NCI-H2196 treated with DMSO at 0.1 percent for 48 hours (cell line): Measurements from ENCODE around the gene C6orf120.

ENCODE experiments used
- DNase-seq: peaks from one replicate; lab custom pipeline; 2025; ENCODE audit not compliant: unreplicated experiment; lab: John Stamatoyannopoulos, UW

C6orf120 gene

GRCh38 chr6:169701954-169702839 is at the start of gene C6orf120, which contains the start of gene WDR27:
C6orf120 (plus strand) TSS chr6:169702126; CDS start chr6:169702460, 334 bp downstream.
WDR27 (minus strand) TSS chr6:169702029; CDS start chr6:169689005, 13,024 bp downstream.
- DNase-seq = peak; percentile 74

GRCh38 chr6:169652896-169653295 is 49.0 kb upstream of the C6orf120 start:
- no peak for DNase-seq

GRCh38 chr6:169653691-169654090 is 48.2 kb upstream of the C6orf120 start:
- DNase-seq = no peak

GRCh38 chr6:169654598-169655391 is 47.1 kb upstream of the C6orf120 start:
- peak; percentile 44 for DNase-seq

- DNase-seq = no peak
Observed at GRCh38 chr6:169656546-169657283, 45.2 kb upstream of the C6orf120 start.

GRCh38 chr6:169657284-169657610 is 44.7 kb upstream of the C6orf120 start:
- DNase-seq = no peak

- DNase-seq = no peak
Observed at GRCh38 chr6:169659820-169660610, 41.9 kb upstream of the C6orf120 start.

- no peak for DNase-seq
Observed at GRCh38 chr6:169660751-169661390, 41.1 kb upstream of the C6orf120 start.

GRCh38 chr6:169661391-169661756 is 40.6 kb upstream of the C6orf120 start:
- DNase-seq = no peak

- DNase-seq = no peak
Observed at GRCh38 chr6:169663468-169663867, 38.5 kb upstream of the C6orf120 start.

- DNase-seq = no peak
Observed at GRCh38 chr6:169664227-169664626, 37.7 kb upstream of the C6orf120 start.

- no peak for DNase-seq
Observed at GRCh38 chr6:169665289-169665688, 36.6 kb upstream of the C6orf120 start.

GRCh38 chr6:169666441-169666840 is 35.5 kb upstream of the C6orf120 start:
- no peak for DNase-seq

- DNase-seq = no peak
Observed at GRCh38 chr6:169667716-169668115, 34.2 kb upstream of the C6orf120 start.

- DNase-seq = no peak
Observed at GRCh38 chr6:169668203-169668847, 33.6 kb upstream of the C6orf120 start.

- no peak for DNase-seq
Observed at GRCh38 chr6:169669147-169669546, 32.8 kb upstream of the C6orf120 start.

GRCh38 chr6:169669889-169670288 is 32.0 kb upstream of the C6orf120 start:
- DNase-seq = no peak

GRCh38 chr6:169671563-169671962 is 30.4 kb upstream of the C6orf120 start:
- no peak for DNase-seq

GRCh38 chr6:169675011-169675410 is 26.9 kb upstream of the C6orf120 start:
- DNase-seq = no peak

GRCh38 chr6:169677096-169677495 is 24.8 kb upstream of the C6orf120 start:
- DNase-seq = no peak
